GM21723 (cell line): ENCODE data around the gene EPOP.

Source experiments
- ATAC-seq: cut with Tn5 transposase; IDR thresholded peaks from one replicate; pipeline ENCODE4 v1.9.1; 2021; ENCODE audit warnings: mild to moderate bottlenecking, moderate library complexity; ENCODE audit not compliant: unreplicated experiment

The EPOP gene

GRCh38 chr17:38676706-38677504 lies 2.1 kb upstream of the EPOP start:
- no peak for ATAC-seq

GRCh38 chr17:38674014-38674748 lies 576 bp downstream of the EPOP start:
- ATAC-seq = peak; percentile 13

GRCh38 chr17:38673707-38674013 lies 1.1 kb downstream of the EPOP start:
- ATAC-seq = no peak

- ATAC-seq = no peak
Measured at GRCh38 chr17:38672788-38673706, 1.7 kb downstream of the EPOP start.

- ATAC-seq = no peak
Measured at GRCh38 chr17:38671939-38672720, 2.6 kb downstream of the EPOP start.

- ATAC-seq = no peak
Measured at GRCh38 chr17:38669520-38669919, 5.2 kb downstream of the EPOP start.

GRCh38 chr17:38667787-38668122 lies 7.0 kb downstream of the EPOP start:
- no peak for ATAC-seq

GRCh38 chr17:38667099-38667786 lies 7.5 kb downstream of the EPOP start:
- ATAC-seq = no peak

GRCh38 chr17:38663964-38664644 lies 10.7 kb downstream of the EPOP start:
- ATAC-seq = no peak

GRCh38 chr17:38663125-38663751 lies 11.5 kb downstream of the EPOP start:
- ATAC-seq = no peak

- ATAC-seq = no peak
Measured at GRCh38 chr17:38660097-38661025, 14.4 kb downstream of the EPOP start.

- no peak for ATAC-seq
Measured at GRCh38 chr17:38659415-38659814, 15.3 kb downstream of the EPOP start.

- no peak for ATAC-seq
Measured at GRCh38 chr17:38658741-38659345, 15.9 kb downstream of the EPOP start.

- no peak for ATAC-seq
Measured at GRCh38 chr17:38657824-38658740, 16.7 kb downstream of the EPOP start.

- ATAC-seq = no peak
Measured at GRCh38 chr17:38656959-38657823, 17.6 kb downstream of the EPOP start.
